Omental fat pad (tissue), 4 donors: ENCODE results near the gene RGS10. TPM values are rescaled to one million over a fixed set of nuclear protein-coding genes. Genes with fewer than 3 reads are reported as not detected.

Experiments
- ATAC-seq: fragments of 150-250 bp; one replicate; pipeline ENCODE4 v1.9.1; 2016; ENCODE audit warnings: mild to moderate bottlenecking, moderate library complexity; ENCODE audit not compliant: low FRiP score
- DNase-seq: peaks from one replicate; pipeline ENCODE4 v3.0.0-alpha.2; 2019; ENCODE audit warnings: low spot score
- total RNA-seq, 4 donors: library from RNA; depleted of rRNA; stranded (reverse); fragments of >200 nt; gene quantifications; one replicate each; pipeline ENCODE4 v1.1.0, GENCODE V29; 2016
- TF ChIP-seq, protein P1 (sequence below), 3 donors: fragments of 450-650 bp; IDR thresholded peaks; one replicate each; pipeline ENCODE4 v1.5.1; 2016 to 2017; ENCODE audit warnings: antibody characterized with exemption in 3 of 3, mild to moderate bottlenecking in 3 of 3, moderate library complexity in 2 of 3

The RGS10 gene
- total RNA-seq, 4 donors from 2014 or later = 12.3 to 40.2 (median 18.7) TPM

DNA sequence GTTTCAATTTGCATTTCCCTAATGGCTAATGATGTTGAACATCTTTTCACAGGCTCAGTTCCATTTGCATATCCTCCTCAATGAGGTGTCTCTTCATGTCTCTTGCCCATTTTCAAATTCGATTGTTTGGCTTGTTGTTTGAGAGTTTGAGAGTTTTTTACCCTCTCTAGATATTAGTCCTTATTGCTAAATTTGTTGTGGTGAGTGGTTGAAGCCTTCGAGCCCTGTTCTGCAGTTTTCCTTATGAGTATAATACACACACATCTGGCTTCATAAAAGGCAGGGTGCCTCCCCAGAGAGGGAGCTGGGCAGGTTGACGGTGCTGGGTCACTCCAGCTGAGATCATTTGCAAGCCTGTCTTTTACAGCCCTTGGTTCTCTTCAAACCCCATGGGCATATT, 65.1 kb downstream of the RGS10 start:
- no peak for DNase-seq
- TF ChIP-seq, protein P1, sequence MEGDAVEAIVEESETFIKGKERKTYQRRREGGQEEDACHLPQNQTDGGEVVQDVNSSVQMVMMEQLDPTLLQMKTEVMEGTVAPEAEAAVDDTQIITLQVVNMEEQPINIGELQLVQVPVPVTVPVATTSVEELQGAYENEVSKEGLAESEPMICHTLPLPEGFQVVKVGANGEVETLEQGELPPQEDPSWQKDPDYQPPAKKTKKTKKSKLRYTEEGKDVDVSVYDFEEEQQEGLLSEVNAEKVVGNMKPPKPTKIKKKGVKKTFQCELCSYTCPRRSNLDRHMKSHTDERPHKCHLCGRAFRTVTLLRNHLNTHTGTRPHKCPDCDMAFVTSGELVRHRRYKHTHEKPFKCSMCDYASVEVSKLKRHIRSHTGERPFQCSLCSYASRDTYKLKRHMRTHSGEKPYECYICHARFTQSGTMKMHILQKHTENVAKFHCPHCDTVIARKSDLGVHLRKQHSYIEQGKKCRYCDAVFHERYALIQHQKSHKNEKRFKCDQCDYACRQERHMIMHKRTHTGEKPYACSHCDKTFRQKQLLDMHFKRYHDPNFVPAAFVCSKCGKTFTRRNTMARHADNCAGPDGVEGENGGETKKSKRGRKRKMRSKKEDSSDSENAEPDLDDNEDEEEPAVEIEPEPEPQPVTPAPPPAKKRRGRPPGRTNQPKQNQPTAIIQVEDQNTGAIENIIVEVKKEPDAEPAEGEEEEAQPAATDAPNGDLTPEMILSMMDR (IDR thresholded peaks at IDR 0.05) = no peak
- ATAC-seq = no peak

DNA sequence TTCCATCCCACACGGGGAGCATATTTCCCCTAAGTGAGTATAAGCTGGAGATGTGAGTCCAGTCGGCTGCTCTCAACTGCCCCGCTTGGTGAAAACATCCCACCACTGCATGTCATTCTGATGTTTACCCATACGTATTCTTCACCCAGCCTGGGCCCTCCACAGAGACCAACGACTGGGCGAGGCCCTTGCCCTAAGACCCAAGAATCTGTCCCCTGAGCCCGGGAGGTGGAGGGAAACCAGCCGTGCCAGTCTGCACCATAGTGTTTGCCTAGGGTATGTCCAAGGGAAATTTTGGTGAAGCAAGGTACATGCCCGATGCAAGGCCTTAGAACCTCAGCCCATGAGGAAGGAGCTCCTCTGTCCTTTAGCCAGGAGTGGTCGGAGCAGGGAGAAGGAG, 67.9 kb downstream of the RGS10 start:
- ATAC-seq = no peak
- no peak for DNase-seq
- TF ChIP-seq, protein P1 (IDR thresholded peaks at IDR 0.05) = no peak

GRCh38 chr10:119473771-119474170, 68.7 kb downstream of the RGS10 start:
- TF ChIP-seq, protein P1 (IDR thresholded peaks at IDR 0.05) = no peak
- ATAC-seq (no peak), DNase-seq (no peak)

DNA sequence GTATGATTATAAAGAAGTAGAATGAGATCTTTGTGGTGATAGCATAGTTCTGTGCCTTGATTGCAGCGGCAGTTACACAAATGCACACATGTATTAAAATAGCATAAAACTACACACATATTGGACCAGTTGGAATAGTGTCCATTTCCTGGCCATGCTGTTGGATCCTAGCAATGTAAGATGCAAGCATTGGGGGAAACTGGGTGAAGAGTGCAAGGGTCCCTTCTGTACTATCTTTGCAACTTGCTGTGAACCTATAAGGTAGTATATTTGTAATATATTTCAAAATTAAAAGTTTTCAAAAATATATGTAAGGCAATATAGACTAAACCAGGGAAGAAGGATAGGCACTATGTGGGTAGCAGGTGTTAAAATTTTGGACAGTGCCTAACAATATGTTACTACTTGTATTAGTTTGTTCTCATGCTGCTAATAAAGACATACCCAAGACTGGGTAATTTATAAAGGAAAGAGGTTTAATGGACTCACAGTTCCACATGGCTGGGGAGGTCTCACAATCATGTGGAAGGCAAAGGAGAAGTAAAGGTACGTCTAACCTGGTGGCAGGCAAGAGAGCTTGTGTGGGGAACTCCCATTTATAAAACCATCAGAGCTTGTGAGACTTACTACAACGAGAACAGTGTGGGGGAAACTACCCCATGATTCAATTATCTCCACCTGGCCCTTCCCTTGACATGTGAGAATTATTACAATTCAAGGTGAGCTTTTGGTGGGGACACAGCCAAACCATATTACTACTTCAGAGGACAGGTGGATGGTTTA, 71.4 kb downstream of the RGS10 start:
- DNase-seq = no peak
- no peak for ATAC-seq
- TF ChIP-seq, protein P1 (IDR thresholded peaks at IDR 0.05) = no peak

- TF ChIP-seq, protein P1 (IDR thresholded peaks at IDR 0.05) = no peak
- ATAC-seq = no peak
- no peak for DNase-seq
Observed at GRCh38 chr10:119469846-119470245, 72.7 kb downstream of the RGS10 start.

DNA sequence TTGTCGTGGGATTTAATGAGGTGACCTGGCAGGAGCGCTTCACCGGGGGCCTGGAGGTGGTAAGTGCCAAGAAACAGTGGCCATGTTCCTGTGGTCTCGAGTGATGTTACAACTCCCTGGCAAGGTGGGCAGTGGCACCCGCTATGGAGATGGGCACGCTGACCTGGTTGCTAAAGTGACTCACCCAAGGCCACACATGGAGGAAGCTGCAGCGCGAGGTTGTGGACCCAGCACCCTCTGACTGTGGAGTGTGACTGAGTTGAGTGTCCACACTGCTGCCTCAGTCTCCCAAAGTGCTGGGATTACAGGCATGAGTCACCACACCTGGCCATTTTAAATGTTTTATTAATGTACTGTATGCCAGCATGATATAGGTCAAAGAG, 73.2 kb downstream of the RGS10 start:
- TF ChIP-seq, protein P1 (IDR thresholded peaks at IDR 0.05) = no peak
- ATAC-seq (no peak), DNase-seq (no peak)
